K562 treated with DMSO at 1 percent for 4 hours (cell line): ENCODE results near the gene DAZAP2. TPM values are rescaled to one million over a fixed set of nuclear protein-coding genes. Genes with fewer than 3 reads are reported as not detected.

Source experiments
- total RNA-seq: library from RNA; unstranded; fragments of 300-600 nt; gene quantifications from 2 replicates; pipeline ENCODE4 v1.2.3, GENCODE V29; 2022; ENCODE audit not compliant: insufficient read depth

Gene DAZAP2
- 310 and 324 TPM in 2 replicates for total RNA-seq

GRCh38 chr12:51238510-51239334 is at the start of gene DAZAP2:
TSS of gene DAZAP2 (plus strand) at chr12:51238826. CDS start at chr12:51238908, 82 bp downstream.

GRCh38 chr12:51217968-51218606 is 20.5 kb upstream of the DAZAP2 start, which contains the start of gene POU6F1:
TSS of gene POU6F1 (minus strand) at chr12:51218062. CDS start at chr12:51206836, 11,226 bp downstream.

GRCh38 chr12:51270067-51270950 is 31.7 kb downstream of the DAZAP2 start, which contains the start of gene SMAGP:
TSS of gene SMAGP (minus strand) at chr12:51270415. CDS start at chr12:51269278, 1,137 bp downstream.

Other genes starting within 250 kb of the DAZAP2 start
- gene SLC11A2, start 212.4 kb upstream of the DAZAP2 start, total RNA-seq = 12.3 and 16.7 TPM in 2 replicates
- 126 and 127 TPM in 2 replicates for gene LETMD1, start 190.5 kb upstream of the DAZAP2 start, total RNA-seq
- gene CSRNP2, start 155.2 kb upstream of the DAZAP2 start, total RNA-seq = 22.2 and 26.0 TPM in 2 replicates
- gene TFCP2, start 65.7 kb upstream of the DAZAP2 start, total RNA-seq = 14.8 and 15.7 TPM in 2 replicates
- 2.5 and 24.9 TPM in 2 replicates for gene POU6F1, start 20.8 kb upstream of the DAZAP2 start, total RNA-seq
- gene SMAGP, start 31.6 kb downstream of the DAZAP2 start, total RNA-seq = 17.6 and 18.2 TPM in 2 replicates
- not detected in 2 replicates for gene BIN2, start 85.3 kb downstream of the DAZAP2 start, total RNA-seq
- not detected in 2 replicates for gene CELA1, start 107.9 kb downstream of the DAZAP2 start, total RNA-seq
- gene GALNT6, start 152.6 kb downstream of the DAZAP2 start, total RNA-seq = 6.2 and 9.6 TPM in 2 replicates
- gene SLC4A8, start 186.0 kb downstream of the DAZAP2 start, total RNA-seq = not detected in 2 replicates